GM12865 (cell line): ENCODE measurements around the gene ZBTB42.

Experiments used
- DNase-seq: peaks from one replicate; pipeline ENCODE4 v3.0.0; 2010; ENCODE audit warnings: low read depth
- H3K4me3 ChIP-seq: 2 replicates; pipeline ENCODE4 v1.5.1; 2011; ENCODE audit warnings: mild to moderate bottlenecking, low read depth, low read length, control low read depth
- CTCF ChIP-seq: IDR thresholded peaks from 2 replicates; pipeline ENCODE4 v1.5.1; 2011; ENCODE audit warnings: low read length, control low read depth, low read depth, inconsistent platforms; ENCODE audit not compliant: insufficient read depth; ENCODE audit errors: missing control alignments

ZBTB42 gene

GRCh38 chr14:104765517-104765916 lies 35.4 kb upstream of the ZBTB42 start:
- H3K4me3 ChIP-seq, result no peak overlapping the region
- TF ChIP-seq CTCF, result no peak
- no peak for DNase-seq

- H3K4me3 ChIP-seq, result no peak overlapping the region
- DNase-seq, result no peak
- TF ChIP-seq CTCF, result no peak
These were observed 34.5 kb upstream of the ZBTB42 start for GRCh38 chr14:104766256-104766862.

- DNase-seq, result no peak
- H3K4me3 ChIP-seq, result no peak overlapping the region
- no peak for TF ChIP-seq CTCF
These were observed 33.9 kb upstream of the ZBTB42 start for GRCh38 chr14:104766863-104767633.

- TF ChIP-seq CTCF, result no peak
- no peak for DNase-seq
- no peak overlapping the region for H3K4me3 ChIP-seq
These were observed 33.3 kb upstream of the ZBTB42 start for GRCh38 chr14:104767634-104767918.

- TF ChIP-seq CTCF, result peak; percentile 92
- DNase-seq, result peak; percentile 87
- no peak overlapping the region for H3K4me3 ChIP-seq
These were observed 32.2 kb upstream of the ZBTB42 start for GRCh38 chr14:104768437-104769323.

GRCh38 chr14:104769324-104770071 lies 31.4 kb upstream of the ZBTB42 start:
- no peak for TF ChIP-seq CTCF
- DNase-seq, result no peak
- H3K4me3 ChIP-seq, result no peak overlapping the region
